ENCODE data around the gene AHCYL2.

Gene AHCYL2

DNA sequence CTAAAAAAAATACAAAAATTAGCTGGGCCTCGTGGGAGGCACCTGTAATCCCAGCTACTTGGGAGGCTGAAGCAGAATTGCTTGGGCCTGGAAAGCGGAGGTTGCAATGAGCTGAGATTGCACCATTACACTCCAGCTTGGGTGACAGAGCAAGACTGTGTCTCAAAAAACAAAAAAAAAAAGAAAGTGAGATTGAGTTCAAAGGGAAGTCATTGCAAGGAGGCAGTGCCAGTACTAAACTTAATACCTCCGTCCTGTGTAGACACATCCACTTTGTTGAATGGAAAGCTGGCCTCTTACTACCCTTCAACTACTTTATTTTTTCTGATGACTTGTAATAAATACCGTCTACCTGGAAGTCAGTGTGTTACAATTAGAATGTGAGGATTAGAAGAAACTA, 31.0 kb downstream of the AHCYL2 start:
- FAIRE-seq: no peak
- TF ChIP-seq POLR2A (IDR thresholded peaks at IDR 0.05; ENCODE audit: low read depth, low read length) (no peak), POLR2AphosphoS5 (IDR thresholded peaks at IDR 0.05; ENCODE audit: low read depth, low read length) (no peak), TAF1 (IDR thresholded peaks at IDR 0.05; ENCODE audit: borderline replicate concordance, low read depth, low read length) (no peak)
- no peak for DNase-seq (ENCODE audit: insufficient read length)

GRCh38 chr7:129256221-129256620, 31.4 kb downstream of the AHCYL2 start:
- DNase-seq (ENCODE audit: insufficient read length) (no peak), FAIRE-seq (no peak)
- no peak for TF ChIP-seq POLR2A (IDR thresholded peaks at IDR 0.05; ENCODE audit: low read depth, low read length)
- TF ChIP-seq TAF1 (IDR thresholded peaks at IDR 0.05; ENCODE audit: borderline replicate concordance, low read depth, low read length): no peak
- TF ChIP-seq POLR2AphosphoS5 (IDR thresholded peaks at IDR 0.05; ENCODE audit: low read depth, low read length): no peak

DNA sequence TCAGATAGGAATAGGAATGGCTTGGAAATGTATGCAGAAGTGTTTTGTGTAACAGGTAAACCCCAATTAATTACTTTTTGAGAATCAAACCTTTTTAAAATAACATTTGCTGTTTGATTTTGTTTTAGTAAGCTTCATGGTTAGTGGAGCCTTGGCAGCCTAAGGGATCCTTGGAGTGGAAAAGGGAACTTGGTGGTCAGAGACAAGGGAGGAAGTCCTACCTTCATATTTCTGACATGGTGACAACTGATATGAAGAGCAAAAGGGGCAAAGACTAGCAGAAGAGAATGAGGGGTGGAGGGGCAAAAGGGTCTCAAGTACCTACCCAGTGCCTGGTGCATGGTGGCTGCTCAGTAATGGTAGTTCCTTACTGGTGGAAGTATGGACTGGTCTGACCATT, 32.3 kb downstream of the AHCYL2 start:
- FAIRE-seq: no peak
- no peak for TF ChIP-seq POLR2A (IDR thresholded peaks at IDR 0.05; ENCODE audit: low read depth, low read length)
- no peak for TF ChIP-seq TAF1 (IDR thresholded peaks at IDR 0.05; ENCODE audit: borderline replicate concordance, low read depth, low read length)
- no peak for TF ChIP-seq POLR2AphosphoS5 (IDR thresholded peaks at IDR 0.05; ENCODE audit: low read depth, low read length)
- no peak for DNase-seq (ENCODE audit: insufficient read length)

DNA sequence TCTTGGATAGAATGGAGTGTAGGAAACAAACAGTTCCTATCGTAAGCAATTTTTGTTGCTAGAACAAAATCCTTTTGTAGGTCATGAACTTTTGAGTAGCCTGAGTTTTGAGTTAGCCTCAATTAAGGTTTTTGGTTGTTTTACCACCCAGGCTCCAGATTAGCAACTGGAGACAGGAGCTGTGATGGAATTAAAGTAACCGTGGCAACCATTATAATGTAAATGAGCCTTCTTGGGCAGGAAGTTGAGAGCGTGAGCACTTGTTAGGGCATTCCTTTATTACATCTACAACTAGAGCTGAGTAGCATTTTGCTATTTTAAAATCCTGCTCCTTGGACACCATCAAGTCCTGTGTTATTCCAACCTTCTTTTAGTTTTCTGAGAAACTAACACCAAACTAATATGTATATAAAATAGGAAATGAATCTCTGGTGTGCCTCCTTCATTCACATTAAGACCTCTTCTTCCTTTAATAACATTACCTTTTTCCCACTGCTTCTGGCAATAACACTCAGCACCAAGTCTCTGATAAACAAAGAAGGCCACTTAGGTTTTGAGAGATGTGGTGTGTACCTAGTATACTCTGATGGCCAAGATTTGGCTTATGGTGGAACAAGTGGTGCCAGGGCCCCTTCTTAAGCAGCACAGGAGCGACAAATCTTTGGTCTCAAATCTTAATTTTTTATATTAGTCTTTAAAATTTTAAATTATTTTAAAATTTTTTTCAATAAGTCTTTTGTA, 34.0 kb downstream of the AHCYL2 start:
- FAIRE-seq (no peak), DNase-seq (ENCODE audit: insufficient read length) (no peak)
- TF ChIP-seq POLR2AphosphoS5 (IDR thresholded peaks at IDR 0.05; ENCODE audit: low read depth, low read length): no peak
- TF ChIP-seq TAF1 (IDR thresholded peaks at IDR 0.05; ENCODE audit: borderline replicate concordance, low read depth, low read length): no peak
- TF ChIP-seq POLR2A (IDR thresholded peaks at IDR 0.05; ENCODE audit: low read depth, low read length): no peak

- no peak for DNase-seq (ENCODE audit: insufficient read length)
- TF ChIP-seq POLR2A (IDR thresholded peaks at IDR 0.05; ENCODE audit: low read depth, low read length) (no peak), POLR2AphosphoS5 (IDR thresholded peaks at IDR 0.05; ENCODE audit: low read depth, low read length) (no peak), TAF1 (IDR thresholded peaks at IDR 0.05; ENCODE audit: borderline replicate concordance, low read depth, low read length) (no peak)
- FAIRE-seq: peak; percentile 24
These were observed 37.5 kb downstream of the AHCYL2 start for GRCh38 chr7:129262324-129262723.

DNA sequence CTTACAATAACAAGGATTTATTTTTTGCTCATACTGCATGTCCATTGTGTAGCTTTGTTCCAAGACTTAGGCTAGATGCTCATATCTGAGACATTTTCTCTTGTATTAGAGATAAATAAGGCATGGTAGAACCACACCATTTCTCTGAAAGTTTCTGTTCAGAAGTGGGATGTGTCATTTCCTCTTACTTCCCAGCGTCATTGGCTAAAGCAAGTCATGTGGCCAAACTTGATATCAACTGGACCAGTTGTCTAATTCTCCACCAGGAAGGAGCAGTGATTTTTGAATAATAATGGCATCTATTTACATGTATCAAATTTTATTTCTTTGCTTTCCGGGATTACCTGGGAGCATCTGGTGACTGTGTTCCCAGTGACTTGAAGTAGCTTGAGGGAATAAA, 38.3 kb downstream of the AHCYL2 start:
- DNase-seq (ENCODE audit: insufficient read length): no peak
- TF ChIP-seq POLR2AphosphoS5 (IDR thresholded peaks at IDR 0.05; ENCODE audit: low read depth, low read length) (no peak), TAF1 (IDR thresholded peaks at IDR 0.05; ENCODE audit: borderline replicate concordance, low read depth, low read length) (no peak), POLR2A (IDR thresholded peaks at IDR 0.05; ENCODE audit: low read depth, low read length) (no peak)
- FAIRE-seq: no peak

GRCh38 chr7:129264534-129264933, 39.7 kb downstream of the AHCYL2 start:
- TF ChIP-seq POLR2A (IDR thresholded peaks at IDR 0.05; ENCODE audit: low read depth, low read length) (no peak), POLR2AphosphoS5 (IDR thresholded peaks at IDR 0.05; ENCODE audit: low read depth, low read length) (no peak), TAF1 (IDR thresholded peaks at IDR 0.05; ENCODE audit: borderline replicate concordance, low read depth, low read length) (no peak)
- DNase-seq (ENCODE audit: insufficient read length) (no peak), FAIRE-seq (no peak)

- DNase-seq (ENCODE audit: insufficient read length) (no peak), FAIRE-seq (no peak)
These were observed 40.5 kb downstream of the AHCYL2 start for GRCh38 chr7:129265328-129265727.

DNA sequence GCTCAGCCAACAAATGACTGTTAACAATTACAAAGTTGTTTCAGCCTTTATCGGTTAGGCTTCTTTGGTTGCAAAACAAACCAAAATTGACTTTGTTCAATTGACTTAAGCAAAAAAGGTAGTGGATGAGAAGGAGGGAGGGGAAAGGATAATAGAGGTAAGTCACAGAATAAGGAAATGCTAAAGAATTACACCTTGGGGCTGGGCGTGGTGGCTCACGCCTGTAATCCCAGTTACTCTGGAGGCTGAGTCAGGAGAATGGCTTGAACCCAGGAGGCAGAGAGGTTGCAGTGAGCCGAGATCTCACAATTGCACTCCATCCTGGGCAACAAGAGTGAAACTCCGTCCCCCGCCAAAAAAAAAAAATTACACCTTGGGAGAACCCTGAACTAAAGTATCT, 41.4 kb downstream of the AHCYL2 start:
- FAIRE-seq: no peak
- TF ChIP-seq TAF1 (IDR thresholded peaks at IDR 0.05; ENCODE audit: borderline replicate concordance, low read depth, low read length) (no peak), POLR2AphosphoS5 (IDR thresholded peaks at IDR 0.05; ENCODE audit: low read depth, low read length) (no peak), POLR2A (IDR thresholded peaks at IDR 0.05; ENCODE audit: low read depth, low read length) (no peak)

More at GRCh38 chr7:129265328-129265727, 40.5 kb downstream of the AHCYL2 start:
- TF ChIP-seq POLR2AphosphoS5 (IDR thresholded peaks at IDR 0.05; ENCODE audit: low read depth, low read length): no peak
- TF ChIP-seq POLR2A (IDR thresholded peaks at IDR 0.05; ENCODE audit: low read depth, low read length): no peak
- TF ChIP-seq TAF1 (IDR thresholded peaks at IDR 0.05; ENCODE audit: borderline replicate concordance, low read depth, low read length): no peak

GRCh38 chr7:129270077-129270476, 45.2 kb downstream of the AHCYL2 start:
- FAIRE-seq (peak; percentile 5), DNase-seq (ENCODE audit: insufficient read length) (no peak)
- TF ChIP-seq POLR2AphosphoS5 (IDR thresholded peaks at IDR 0.05; ENCODE audit: low read depth, low read length) (no peak), TAF1 (IDR thresholded peaks at IDR 0.05; ENCODE audit: borderline replicate concordance, low read depth, low read length) (no peak), POLR2A (IDR thresholded peaks at IDR 0.05; ENCODE audit: low read depth, low read length) (no peak)

More for the DNA sequence above, 41.4 kb downstream of the AHCYL2 start:
- no peak for DNase-seq (ENCODE audit: insufficient read length)

GRCh38 chr7:129271500-129272355, 46.9 kb downstream of the AHCYL2 start:
- no peak for TF ChIP-seq POLR2A (IDR thresholded peaks at IDR 0.05; ENCODE audit: low read depth, low read length)
- no peak for TF ChIP-seq TAF1 (IDR thresholded peaks at IDR 0.05; ENCODE audit: borderline replicate concordance, low read depth, low read length)
- no peak for TF ChIP-seq POLR2AphosphoS5 (IDR thresholded peaks at IDR 0.05; ENCODE audit: low read depth, low read length)
- FAIRE-seq (peak; percentile 92), DNase-seq (ENCODE audit: insufficient read length) (no peak)
